Activated gamma-delta T cell treated with Interleukin-2 at 50 U/mL for 16 hours (primary cell): Measurements from ENCODE around the gene LGALS7.
"Not testable (repeated sequence)": the region's sequence is repeated elsewhere in the genome, so short reads cannot be mapped to it uniquely, and the experiment has no call there.

Experiments used
- DNase-seq: peaks from one replicate; pipeline ENCODE4 v3.0.0-alpha.2; 2020

Gene LGALS7

GRCh38 chr19:38773469-38774177 lies at the start of gene LGALS7:
Gene LGALS7 (minus strand): TSS chr19:38773517. CDS start chr19:38773492, 25 bp downstream.
- no peak for DNase-seq

GRCh38 chr19:38821230-38821825 lies 48.0 kb upstream of the LGALS7 start:
- DNase-seq: not testable (repeated sequence)

- no peak for DNase-seq
Observed at GRCh38 chr19:38819231-38819920, 46.1 kb upstream of the LGALS7 start.

GRCh38 chr19:38817081-38817480 lies 43.8 kb upstream of the LGALS7 start:
- no peak for DNase-seq

GRCh38 chr19:38816131-38816750 lies 42.9 kb upstream of the LGALS7 start:
- DNase-seq: no peak

- no peak for DNase-seq
Observed at GRCh38 chr19:38815059-38816001, 42.0 kb upstream of the LGALS7 start.

- DNase-seq: not testable (repeated sequence)
Observed at GRCh38 chr19:38813932-38814331, 40.6 kb upstream of the LGALS7 start.

- no peak for DNase-seq
Observed at GRCh38 chr19:38813323-38813722, 40.0 kb upstream of the LGALS7 start.

- DNase-seq: no peak
Observed at GRCh38 chr19:38812841-38813320, 39.6 kb upstream of the LGALS7 start, which contains the start of gene LGALS4. Gene LGALS4 (minus strand): TSS chr19:38812945. CDS start chr19:38812886, 59 bp downstream.

- DNase-seq: no peak
Observed at GRCh38 chr19:38812009-38812840, 38.9 kb upstream of the LGALS7 start.

GRCh38 chr19:38809592-38810252 lies 36.4 kb upstream of the LGALS7 start:
- DNase-seq: no peak

- no peak for DNase-seq
Observed at GRCh38 chr19:38808741-38809140, 35.4 kb upstream of the LGALS7 start.

GRCh38 chr19:38807374-38808098 lies 34.2 kb upstream of the LGALS7 start:
- DNase-seq: not testable (repeated sequence)

- no peak for DNase-seq
Observed at GRCh38 chr19:38806371-38806770, 33.1 kb upstream of the LGALS7 start.

- no peak for DNase-seq
Observed at GRCh38 chr19:38805180-38805579, 31.9 kb upstream of the LGALS7 start.

- DNase-seq: no peak
Observed at GRCh38 chr19:38803543-38803942, 30.2 kb upstream of the LGALS7 start.

GRCh38 chr19:38801359-38802095 lies 28.2 kb upstream of the LGALS7 start:
- DNase-seq: no peak

- DNase-seq: no peak
Observed at GRCh38 chr19:38800577-38801347, 27.4 kb upstream of the LGALS7 start.
